GM19397 (cell line): ENCODE results near the gene AURKAIP1.

ENCODE experiments used
- ATAC-seq: cut with Tn5 transposase; IDR thresholded peaks from one replicate; pipeline ENCODE4 v1.9.1; 2021; ENCODE audit warnings: mild to moderate bottlenecking, moderate library complexity; ENCODE audit not compliant: unreplicated experiment

AURKAIP1 gene

GRCh38 chr1:1348420-1349255, 26.4 kb downstream of the AURKAIP1 start:
- ATAC-seq, result peak; percentile 36

- no peak for ATAC-seq
These were observed 27.2 kb downstream of the AURKAIP1 start for GRCh38 chr1:1347663-1348419.

GRCh38 chr1:1347026-1347595, 27.9 kb downstream of the AURKAIP1 start:
- no peak for ATAC-seq

- ATAC-seq, result no peak
These were observed 28.5 kb downstream of the AURKAIP1 start for GRCh38 chr1:1346501-1346890.

GRCh38 chr1:1345860-1346500, 29.0 kb downstream of the AURKAIP1 start:
- no peak for ATAC-seq

GRCh38 chr1:1345384-1345783, 29.6 kb downstream of the AURKAIP1 start:
- no peak for ATAC-seq

GRCh38 chr1:1344655-1345361, 30.2 kb downstream of the AURKAIP1 start:
- no peak for ATAC-seq

GRCh38 chr1:1343811-1344421, 31.1 kb downstream of the AURKAIP1 start:
- no peak for ATAC-seq

GRCh38 chr1:1342584-1343115, 32.4 kb downstream of the AURKAIP1 start:
- ATAC-seq, result no peak

- no peak for ATAC-seq
These were observed 32.9 kb downstream of the AURKAIP1 start for GRCh38 chr1:1342061-1342562.

GRCh38 chr1:1341549-1342021, 33.4 kb downstream of the AURKAIP1 start:
- ATAC-seq, result no peak

- ATAC-seq, result no peak
These were observed 34.0 kb downstream of the AURKAIP1 start for GRCh38 chr1:1340791-1341548.

GRCh38 chr1:1340185-1340584, 34.8 kb downstream of the AURKAIP1 start:
- no peak for ATAC-seq

- ATAC-seq, result no peak
These were observed 36.7 kb downstream of the AURKAIP1 start for GRCh38 chr1:1338278-1338677.

- ATAC-seq, result no peak
These were observed 37.2 kb downstream of the AURKAIP1 start for GRCh38 chr1:1337793-1338147.

- ATAC-seq, result no peak
These were observed 37.8 kb downstream of the AURKAIP1 start for GRCh38 chr1:1336931-1337792.

GRCh38 chr1:1336446-1336845, 38.6 kb downstream of the AURKAIP1 start:
- no peak for ATAC-seq

GRCh38 chr1:1335792-1336248, 39.2 kb downstream of the AURKAIP1 start:
- no peak for ATAC-seq
